Uterus (tissue), 4 donors: ENCODE results near the gene FHL5. TPM values are rescaled to one million over a fixed set of nuclear protein-coding genes. Genes with fewer than 3 reads are reported as not detected.
"Not testable (repeated sequence)": the region's sequence is repeated elsewhere in the genome, so short reads cannot be mapped to it uniquely, and the experiment has no call there.

ENCODE experiments used
- DNase-seq, 2 donors: peaks; one replicate each; pipeline ENCODE4 v3.0.0-alpha.2; 2019 to 2020
- H3K27ac ChIP-seq, 2 donors: fragments of 200-600 bp; sonication (generic); 1 replicate in 1 of 2; 2 replicates in 1 of 2; pipeline ENCODE4 v1.5.1; 2016 to 2018
- H3K27me3 ChIP-seq, 2 donors: fragments of 200-600 bp; sonication (generic); one replicate each; pipeline ENCODE4 v1.5.1; 2018 to 2019; ENCODE audit warnings: control low read depth in 1 of 2
- H3K36me3 ChIP-seq, 2 donors: fragments of 200-600 bp; sonication (generic); one replicate each; pipeline ENCODE4 v1.5.1; 2019; ENCODE audit warnings: control low read depth in 1 of 2
- H3K4me1 ChIP-seq, 2 donors: fragments of 200-600 bp; sonication (generic); one replicate each; pipeline ENCODE4 v1.5.1; 2018 to 2019; ENCODE audit warnings: control low read depth in 1 of 2
- H3K4me3 ChIP-seq, 2 donors: fragments of 200-600 bp; sonication (generic); 1 replicate in 1 of 2; 2 replicates in 1 of 2; pipeline ENCODE4 v1.5.1; 2018 to 2019; ENCODE audit warnings: mild to moderate bottlenecking in 1 of 2
- H3K9me3 ChIP-seq, 2 donors: fragments of 200-600 bp; sonication (generic); one replicate each; pipeline ENCODE4 v1.5.1; 2019; ENCODE audit warnings: control low read depth in 1 of 2
- CTCF ChIP-seq, 4 experiments: fragments of 200-600 bp in 2 of 4; fragments of 450-650 bp in 2 of 4; sonication (generic) in 2 of 4; IDR thresholded peaks; one replicate each; pipeline ENCODE4 v1.5.1; 2016 to 2019; ENCODE audit warnings: antibody characterized with exemption in 4 of 4, mild to moderate bottlenecking in 2 of 4, moderate library complexity in 1 of 4
- POLR2A ChIP-seq, 2 donors: fragments of 450-650 bp; IDR thresholded peaks; one replicate each; pipeline ENCODE4 v1.6.1; 2016; ENCODE audit warnings: antibody characterized with exemption in 2 of 2, mild to moderate bottlenecking in 1 of 2, moderate library complexity in 1 of 2
- intact Hi-C: fragments of 100-400 bp; cut with DNase I; formaldehyde crosslinking; loops from one replicate; pipeline ENCODE4 v1.15.1; 2023; ENCODE audit warnings: low total_unique reads
- total RNA-seq, 4 donors: library from RNA; depleted of rRNA in 3 of 4; stranded (reverse); fragments of >200 nt in 3 of 4; gene quantifications; one replicate each; pipeline versions ENCODE4 v1.1.0 to v1.2.4, GENCODE V29; 2014 to 2023
- donor health status: DM: yes; HTN: yes; CAD: no.

Gene FHL5
- total RNA-seq, 4 donors from 2014 or later, result 4.5 to 86.7 (median 56.9) TPM

DNA sequence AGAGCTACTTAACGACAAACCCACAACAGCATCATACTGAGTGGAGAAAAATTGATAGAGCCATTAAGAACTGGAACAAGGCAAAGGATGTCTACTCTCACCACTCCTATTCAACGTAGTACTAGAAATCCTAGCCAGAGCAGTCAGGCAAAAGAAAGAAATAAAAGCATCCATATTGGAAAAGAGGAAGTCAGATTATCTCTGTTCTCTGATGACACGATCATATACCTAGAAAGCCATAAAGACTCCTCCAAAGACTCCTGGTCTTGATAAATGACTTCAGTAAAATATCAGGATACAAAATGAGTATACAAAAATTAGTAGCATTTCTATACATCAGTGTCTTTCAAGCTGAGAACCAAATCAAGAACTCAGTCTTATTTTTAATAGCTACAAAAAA lies 17.0 kb upstream of the FHL5 start:
- Histone ChIP-seq H3K27ac (no peak overlapping the region), H3K27me3 (no peaks in the 10 kb centered on the region), H3K4me3 (no peak overlapping the region), H3K9me3 (no peaks in the 10 kb centered on the region), H3K36me3 (no peaks in the 10 kb centered on the region), H3K4me1 (no peaks in the 10 kb centered on the region)
- no peak for TF ChIP-seq POLR2A (IDR thresholded peaks at IDR 0.05)
- TF ChIP-seq CTCF (IDR thresholded peaks at IDR 0.05), result no peak
- DNase-seq, result no peak
- intact Hi-C loops, result no loop called here

- intact Hi-C loops, result no loop called here
- no peaks in the 10 kb centered on the region for H3K27me3 ChIP-seq
- H3K4me3 ChIP-seq, result no peak overlapping the region
- H3K36me3 ChIP-seq, result no peaks in the 10 kb centered on the region
- H3K9me3 ChIP-seq, result no peaks in the 10 kb centered on the region
- no peak overlapping the region for H3K27ac ChIP-seq
- no peak for DNase-seq
- H3K4me1 ChIP-seq, result no peaks in the 10 kb centered on the region
- TF ChIP-seq POLR2A (IDR thresholded peaks at IDR 0.05), result no peak
- no peak for TF ChIP-seq CTCF (IDR thresholded peaks at IDR 0.05)
These were observed 15.3 kb upstream of the FHL5 start for GRCh38 chr6:96547654-96548053.

DNA sequence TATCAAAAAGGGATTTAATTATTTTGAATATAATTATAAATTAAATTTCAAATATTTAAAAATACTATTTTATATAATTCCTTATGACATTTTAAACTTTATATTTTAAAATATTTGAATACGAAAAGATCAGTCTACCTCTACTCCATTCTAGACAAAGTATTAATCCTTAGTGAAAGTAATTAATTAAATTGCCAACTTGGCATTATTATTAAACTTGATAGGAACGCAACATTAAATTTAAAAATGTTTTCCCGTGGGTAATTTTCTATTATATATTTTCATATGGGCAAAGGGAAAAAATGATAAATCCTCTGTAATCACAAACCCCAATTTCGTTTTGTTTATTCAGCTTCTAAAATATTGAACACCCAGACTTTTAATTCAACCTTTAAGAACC lies 8.4 kb upstream of the FHL5 start:
- H3K4me3 ChIP-seq, result no peak overlapping the region
- TF ChIP-seq CTCF (IDR thresholded peaks at IDR 0.05) (no peak), POLR2A (IDR thresholded peaks at IDR 0.05) (no peak)
- DNase-seq, result no peak
- no peaks in the 10 kb centered on the region for H3K9me3 ChIP-seq
- no peaks in the 10 kb centered on the region for H3K27me3 ChIP-seq
- no peak overlapping the region for H3K27ac ChIP-seq
- no peaks in the 10 kb centered on the region for H3K4me1 ChIP-seq
- intact Hi-C loops, result no loop called here
- no peaks in the 10 kb centered on the region for H3K36me3 ChIP-seq

DNA sequence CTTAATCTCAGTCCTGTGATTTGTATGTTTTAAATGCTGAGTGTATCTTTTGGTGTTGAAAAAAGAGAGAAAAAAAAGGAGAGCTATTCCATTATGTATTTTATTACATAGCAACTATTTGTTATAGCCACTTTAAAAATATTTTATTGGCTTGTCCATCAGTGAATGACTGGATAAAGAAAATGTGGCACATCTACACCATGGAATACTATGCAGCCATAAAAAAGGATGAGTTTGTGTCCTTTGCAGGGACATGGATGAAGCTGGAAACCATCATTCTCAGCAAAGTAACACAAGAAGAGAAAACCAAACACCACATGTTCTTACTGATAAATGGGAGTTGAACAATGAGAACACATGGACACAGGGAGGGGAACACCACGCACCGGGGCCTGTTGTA lies 3.2 kb upstream of the FHL5 start:
- DNase-seq, H3K4me3 ChIP-seq, H3K4me1 ChIP-seq, H3K9me3 ChIP-seq, H3K27me3 ChIP-seq, intact Hi-C loops, H3K27ac ChIP-seq, H3K36me3 ChIP-seq: not testable (repeated sequence)

DNA sequence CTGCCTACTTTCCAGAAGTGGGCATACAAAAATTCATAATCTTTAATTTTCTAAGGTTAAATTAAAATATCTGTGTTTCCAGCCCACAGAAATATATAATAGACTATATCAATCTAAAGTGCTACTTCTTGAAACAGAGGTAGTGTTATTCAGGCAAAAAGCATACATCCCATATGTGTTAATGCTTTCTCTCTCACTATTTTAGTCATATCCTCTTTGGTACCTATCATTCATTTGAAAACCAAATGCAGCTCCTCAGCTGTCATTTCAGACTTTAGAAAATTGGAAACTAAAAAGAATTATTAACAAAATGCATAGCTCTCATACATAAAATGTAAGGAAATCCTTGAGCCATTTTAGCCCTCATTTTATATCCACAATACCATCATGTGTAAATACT lies 925 bp downstream of the FHL5 start:
- Histone ChIP-seq H3K27me3 (no peaks in the 10 kb centered on the region), H3K4me3 (no peak overlapping the region), H3K9me3 (no peaks in the 10 kb centered on the region), H3K27ac (peak overlapping the region in 1 of 2 donors; percentile 46), H3K36me3 (no peaks in the 10 kb centered on the region), H3K4me1 (no peaks in the 10 kb centered on the region)
- DNase-seq, result no peak
- intact Hi-C loops, result no loop called here
- TF ChIP-seq POLR2A (IDR thresholded peaks at IDR 0.05), result no peak
- no peak for TF ChIP-seq CTCF (IDR thresholded peaks at IDR 0.05)

DNA sequence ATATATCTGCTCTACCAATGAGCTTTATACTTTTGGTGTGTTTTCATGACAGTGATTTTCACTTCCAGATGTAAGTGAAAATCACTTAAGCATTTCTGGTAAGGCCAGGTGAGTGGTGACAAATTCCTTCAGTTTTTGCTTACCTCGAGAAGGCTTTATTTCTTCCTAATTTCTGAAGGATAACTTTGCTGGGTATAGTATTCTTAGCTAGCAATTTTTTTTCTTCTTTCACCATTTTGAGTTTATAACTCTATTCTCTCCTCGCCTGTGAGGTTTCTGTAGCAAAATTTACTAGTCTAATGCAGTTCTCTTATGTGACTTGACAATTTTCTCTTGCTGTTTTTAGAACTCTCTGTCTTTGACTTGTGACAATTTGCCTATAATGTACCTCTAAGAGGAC lies 7.1 kb downstream of the FHL5 start:
- intact Hi-C loops, result no loop called here
- Histone ChIP-seq H3K27me3 (no peaks in the 10 kb centered on the region), H3K27ac (no peak overlapping the region), H3K4me3 (no peak overlapping the region), H3K4me1 (no peaks in the 10 kb centered on the region), H3K9me3 (peaks cover 0 to 4% of the 10 kb centered on the region in 2 donors), H3K36me3 (no peaks in the 10 kb centered on the region)
- no peak for DNase-seq
- TF ChIP-seq POLR2A (IDR thresholded peaks at IDR 0.05), result no peak
- TF ChIP-seq CTCF (IDR thresholded peaks at IDR 0.05), result no peak
